Cardiac septum (tissue), 1 donor: ENCODE results near the gene KCNJ11. TPM values are rescaled to one million over a fixed set of nuclear protein-coding genes. Genes with fewer than 3 reads are reported as not detected.

Source experiments
- DNase-seq: peaks from one replicate; pipeline ENCODE4 v3.0.0-alpha.2; 2020; ENCODE audit warnings: low spot score
- intact Hi-C: fragments of 100-400 bp; cut with DNase I; formaldehyde crosslinking; loops from one replicate; pipeline ENCODE4 v1.14.0; 2022
- total RNA-seq: library from RNA; stranded (reverse); fragmentation: NEBNext Ultra II Directional; extraction: Animal tissue kit (Norgen Biotek cat#: 25700); gene quantifications from one replicate; pipeline ENCODE4 v1.2.1, GENCODE V29; 2021
- donor health status: DM: no; HTN: no; CAD: no.

Gene KCNJ11
- total RNA-seq, 1 donor from 2014 or later, result 9.8 TPM

DNA sequence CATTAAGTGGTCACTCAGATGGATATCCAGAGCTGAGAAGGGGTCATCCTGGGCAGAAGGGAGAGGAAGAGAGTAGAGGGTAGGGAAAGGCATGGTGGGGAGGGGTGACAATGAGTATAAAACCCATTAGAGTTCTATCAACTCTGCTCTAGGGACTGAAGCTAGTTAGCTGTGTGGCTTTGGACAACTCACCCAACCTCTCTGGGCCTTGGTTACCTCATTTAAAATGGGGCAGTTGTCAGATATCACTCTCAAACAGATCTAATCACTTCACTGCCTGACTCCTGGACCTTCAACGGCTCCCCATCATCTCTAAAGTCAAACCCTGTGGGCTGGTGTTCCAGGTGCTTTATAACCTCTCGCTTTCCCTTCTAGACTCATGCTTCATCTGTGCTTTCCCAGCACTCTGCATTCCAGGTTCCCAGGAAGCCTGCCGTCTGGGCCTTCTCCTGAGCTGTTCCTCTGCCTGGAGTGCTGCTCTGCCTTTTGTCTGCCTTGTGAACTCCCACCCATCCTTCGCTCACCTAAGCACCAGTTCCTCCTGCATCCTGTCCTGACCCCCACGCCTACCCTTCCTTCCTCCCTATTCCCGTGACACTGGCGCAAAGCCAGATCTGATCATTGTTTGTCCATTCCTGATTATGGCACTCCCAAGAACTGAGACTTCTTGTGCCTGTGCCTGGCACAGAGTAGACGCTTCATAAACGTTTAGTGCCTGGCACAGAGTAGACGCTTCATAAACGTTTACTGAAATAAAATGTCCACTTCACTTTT, 22.3 kb upstream of the KCNJ11 start:
- intact Hi-C loops, result no loop called here
- no peak for DNase-seq

DNA sequence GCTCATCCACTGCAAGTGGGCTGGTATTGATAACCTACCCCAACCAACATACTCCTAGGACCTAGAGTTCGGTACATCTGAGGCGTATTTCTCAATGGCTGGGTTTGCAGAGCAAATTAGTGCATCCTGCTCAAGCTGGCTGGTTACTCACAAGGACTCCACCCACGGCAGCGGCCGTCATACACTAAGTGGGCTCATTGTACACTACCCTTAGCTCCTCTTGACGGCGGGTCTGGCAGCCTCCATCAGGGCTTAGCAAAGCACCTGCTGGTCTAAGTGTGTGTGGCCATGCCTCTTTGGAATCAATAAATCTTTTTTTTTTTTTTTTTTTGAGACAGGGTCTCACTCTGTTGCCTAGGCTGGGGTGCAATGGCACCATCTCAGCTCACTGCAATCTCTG, 20.2 kb upstream of the KCNJ11 start:
- intact Hi-C loops, result no loop called here
- no peak for DNase-seq

DNA sequence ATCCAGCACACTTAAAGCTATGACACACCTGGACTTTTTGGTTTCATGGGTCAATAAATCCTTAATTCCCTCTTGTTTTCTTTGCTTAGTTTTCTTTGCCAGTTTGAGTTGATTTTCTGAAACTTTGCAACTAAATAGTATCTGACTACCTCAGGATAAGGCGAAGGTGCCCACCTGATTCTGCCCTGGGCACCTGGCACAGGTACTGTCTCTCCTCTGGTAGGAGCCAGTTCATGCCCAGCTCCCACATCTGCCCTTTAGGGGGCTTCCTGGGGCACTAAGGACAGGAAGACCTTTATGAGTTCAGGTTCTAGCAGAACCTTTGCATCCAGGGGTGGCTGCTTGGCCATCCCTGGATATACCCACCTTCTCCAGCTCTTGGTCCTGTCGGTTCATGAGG, 19.6 kb upstream of the KCNJ11 start:
- intact Hi-C loops, result no loop called here
- DNase-seq, result no peak

DNA sequence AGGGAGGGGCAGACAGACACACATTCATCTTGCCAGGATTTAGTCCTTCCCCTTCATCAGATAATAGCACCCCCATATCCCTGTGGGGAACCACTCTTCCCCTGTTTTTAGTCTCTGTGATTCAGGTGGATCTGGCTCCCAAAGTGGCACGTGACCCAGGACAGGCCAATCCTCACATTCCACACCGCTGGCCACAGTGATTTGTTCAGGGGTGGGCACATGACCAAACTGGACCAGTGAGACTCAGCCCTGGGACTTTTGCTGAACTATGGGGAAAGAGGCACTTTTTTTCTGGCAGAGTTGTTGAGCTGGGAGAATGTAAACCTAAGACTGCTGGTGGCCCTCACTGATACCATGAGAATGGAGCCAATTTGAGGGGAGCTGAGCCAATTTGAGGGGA, 19.1 kb upstream of the KCNJ11 start:
- no peak for DNase-seq
- intact Hi-C loops, result no loop called here

- intact Hi-C loops, result no loop called here
- no peak for DNase-seq
Measured at GRCh38 chr11:17406818-17407149, 18.3 kb upstream of the KCNJ11 start.

DNA sequence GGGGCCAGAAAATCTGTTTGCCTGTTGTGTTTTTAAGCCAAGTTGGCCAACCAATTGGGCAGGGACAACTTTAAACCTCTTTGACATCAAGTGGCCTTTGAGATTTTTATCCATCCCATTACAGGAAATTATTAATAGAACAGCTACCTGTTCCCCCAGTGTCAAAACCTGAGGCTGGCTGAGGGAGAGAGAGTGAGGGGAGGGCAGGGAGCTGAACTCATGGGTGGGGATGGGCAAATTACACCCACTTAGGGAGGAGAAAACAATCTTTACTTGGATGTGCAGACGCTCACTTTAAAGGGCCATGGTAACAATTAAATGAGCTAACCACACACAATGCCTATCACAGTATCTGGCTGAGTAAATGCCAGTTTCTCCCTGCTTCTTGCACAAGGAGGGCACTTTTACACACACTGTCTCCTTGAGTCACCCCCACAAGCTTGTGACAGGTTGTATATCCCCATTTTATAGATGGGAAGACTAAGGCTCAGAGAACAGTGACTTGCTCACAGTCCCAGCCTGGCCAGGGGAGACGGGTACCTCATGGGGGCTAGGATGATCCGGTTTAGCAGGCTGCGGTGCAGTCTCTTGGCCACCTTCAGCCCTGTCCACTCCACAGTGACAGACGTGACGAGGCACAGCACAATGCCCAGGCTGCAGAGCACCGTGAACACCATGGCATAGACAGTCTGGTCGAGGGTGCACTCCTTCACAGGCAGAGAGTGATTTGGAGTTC, 17.8 kb upstream of the KCNJ11 start:
- DNase-seq, result no peak
- intact Hi-C loops, result no loop called here

- intact Hi-C loops, result no loop called here
- DNase-seq, result peak; percentile 87
Measured at GRCh38 chr11:17405232-17406005, 17.0 kb upstream of the KCNJ11 start.

GRCh38 chr11:17403980-17404759, 15.7 kb upstream of the KCNJ11 start:
- DNase-seq, result no peak
- intact Hi-C loops, result no loop called here

- no peak for DNase-seq
- intact Hi-C loops, result no loop called here
Measured at GRCh38 chr11:17402486-17402885, 14.0 kb upstream of the KCNJ11 start.

DNA sequence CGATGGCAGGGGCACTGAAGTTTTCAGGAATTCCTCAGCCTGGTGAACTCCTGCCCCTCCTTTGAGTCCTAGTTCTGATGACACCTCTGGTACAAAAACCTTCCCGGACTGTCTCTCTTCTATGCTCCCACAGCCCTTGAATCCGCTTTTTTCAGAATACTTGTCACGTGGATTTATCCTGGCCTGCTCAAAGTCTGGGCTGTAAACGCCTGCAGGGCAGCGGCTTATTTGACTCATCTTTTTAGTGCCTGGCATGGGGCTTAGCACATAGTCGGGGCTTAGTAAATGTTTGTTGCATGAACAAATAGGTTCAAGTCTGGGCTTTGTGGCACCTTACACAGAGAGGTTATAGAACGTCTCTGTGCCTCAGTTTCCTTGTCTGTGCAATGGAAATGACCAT, 13.4 kb upstream of the KCNJ11 start:
- intact Hi-C loops, result no loop called here
- DNase-seq, result no peak

DNA sequence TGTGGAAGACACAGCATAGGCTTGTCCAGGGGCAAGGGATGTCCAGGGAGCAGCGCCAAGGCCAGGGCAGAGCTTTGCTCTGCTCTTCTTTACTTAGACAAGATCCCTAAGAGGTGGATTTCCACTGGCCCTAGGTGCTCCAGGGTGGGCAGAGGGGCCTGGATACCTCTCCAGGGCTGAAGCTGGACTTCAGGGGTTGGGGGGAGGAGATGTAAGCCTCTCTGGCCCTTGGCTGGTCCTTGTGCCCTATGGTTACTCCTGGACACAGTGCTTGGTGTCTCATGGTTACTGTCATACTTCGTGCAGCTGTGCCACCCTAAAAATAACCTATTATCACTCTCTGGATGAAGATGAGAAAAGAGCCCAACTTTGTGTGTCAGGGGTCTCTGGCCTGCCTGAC, 12.9 kb upstream of the KCNJ11 start:
- intact Hi-C loops, result no loop called here
- DNase-seq, result no peak

- DNase-seq, result no peak
- intact Hi-C loops, result no loop called here
Measured at GRCh38 chr11:17400048-17400775, 11.8 kb upstream of the KCNJ11 start.

GRCh38 chr11:17399236-17399635, 10.8 kb upstream of the KCNJ11 start:
- DNase-seq, result no peak
- intact Hi-C loops, result no loop called here

DNA sequence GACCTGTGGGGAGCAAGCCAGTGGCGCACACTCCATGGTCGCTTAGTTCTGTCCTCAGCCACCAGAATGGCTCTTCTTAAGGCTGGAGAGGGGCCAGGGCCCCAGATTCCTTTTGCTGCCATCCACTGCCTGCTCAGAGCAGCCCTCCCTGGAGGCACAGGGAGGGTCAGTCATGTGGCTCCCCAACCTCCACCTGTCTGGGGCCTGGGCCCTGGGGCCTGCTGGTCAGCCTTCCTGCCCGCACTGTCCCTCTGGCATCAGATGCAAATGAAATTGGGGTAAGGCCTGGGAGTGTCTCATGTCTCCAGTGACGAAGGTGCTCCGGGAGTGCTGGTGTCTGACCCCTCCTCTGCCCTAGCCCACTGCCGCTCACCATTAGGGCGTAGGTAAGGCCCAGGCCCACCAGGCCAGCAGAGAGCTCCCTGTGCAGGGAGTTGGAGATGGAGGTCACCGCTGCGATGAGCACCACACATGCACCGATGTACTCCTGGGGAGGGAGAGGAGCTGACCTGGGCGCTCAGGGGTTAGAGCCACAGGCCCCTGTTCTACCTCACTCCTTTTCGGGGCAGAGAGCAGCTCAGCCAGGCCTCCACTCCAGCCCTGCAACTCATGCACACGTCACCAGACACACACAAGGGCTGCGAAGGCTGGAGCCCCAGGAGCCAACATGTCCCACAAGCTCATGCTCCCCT, 9.0 kb upstream of the KCNJ11 start:
- intact Hi-C loops, result no loop called here
- no peak for DNase-seq

DNA sequence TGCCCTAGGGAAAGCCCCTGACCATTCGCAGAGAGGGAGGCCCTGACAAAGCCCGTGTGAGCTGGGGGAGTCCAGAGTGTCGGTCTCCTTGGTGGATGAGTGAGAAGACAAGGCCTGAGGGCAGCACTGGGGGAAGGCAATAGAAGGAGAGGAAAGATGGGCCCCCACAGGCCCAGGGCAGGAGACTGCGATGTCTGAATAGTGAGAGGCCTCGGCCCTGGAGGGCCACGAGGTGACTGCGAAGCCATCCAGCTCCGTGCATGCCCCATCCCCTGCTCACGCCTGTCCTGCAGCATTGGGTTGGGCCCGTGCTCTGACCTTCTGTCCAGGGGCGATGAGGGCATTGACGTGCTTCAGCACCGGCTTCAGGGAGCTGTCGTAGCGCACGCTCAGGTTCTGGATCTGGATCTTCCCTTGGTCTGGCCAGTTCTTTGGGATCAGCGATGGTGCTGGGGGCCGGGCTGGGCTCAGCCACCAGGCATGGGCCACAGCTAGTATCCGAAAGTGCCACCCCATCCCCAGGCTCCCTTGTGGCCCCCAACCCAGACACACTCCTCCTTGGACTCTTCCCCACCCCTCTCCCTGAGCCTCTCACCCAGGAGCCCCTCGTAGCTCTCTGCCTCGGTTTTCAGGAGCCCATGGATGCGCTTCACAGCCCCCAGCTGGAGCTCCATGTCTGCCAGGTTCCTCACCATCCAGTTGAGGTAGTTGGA, 8.3 kb upstream of the KCNJ11 start:
- DNase-seq, result no peak
- intact Hi-C loops, result no loop called here

DNA sequence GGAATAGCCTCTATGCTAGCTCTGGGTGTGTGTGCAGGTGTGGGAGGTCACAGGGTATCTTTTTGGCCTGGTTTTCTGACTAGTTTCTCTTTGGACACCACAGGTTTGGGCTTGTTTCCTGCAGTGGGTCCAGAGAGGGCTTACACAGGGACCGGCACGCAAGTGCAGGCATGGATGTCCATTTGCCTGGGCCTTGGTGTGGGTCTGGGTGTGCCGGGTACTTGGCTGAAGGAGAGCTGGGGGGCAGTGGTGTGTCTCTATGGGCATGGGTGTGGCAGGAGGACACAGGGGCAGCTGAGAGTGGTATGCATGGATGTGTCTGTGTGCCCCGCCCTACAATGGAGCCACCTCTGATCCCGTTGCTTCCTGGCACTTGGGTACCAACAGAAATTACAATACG, 7.5 kb upstream of the KCNJ11 start:
- DNase-seq, result no peak
- intact Hi-C loops, result no loop called here

GRCh38 chr11:17395554-17395961, 7.1 kb upstream of the KCNJ11 start:
- DNase-seq, result no peak
- intact Hi-C loops, result no loop called here

DNA sequence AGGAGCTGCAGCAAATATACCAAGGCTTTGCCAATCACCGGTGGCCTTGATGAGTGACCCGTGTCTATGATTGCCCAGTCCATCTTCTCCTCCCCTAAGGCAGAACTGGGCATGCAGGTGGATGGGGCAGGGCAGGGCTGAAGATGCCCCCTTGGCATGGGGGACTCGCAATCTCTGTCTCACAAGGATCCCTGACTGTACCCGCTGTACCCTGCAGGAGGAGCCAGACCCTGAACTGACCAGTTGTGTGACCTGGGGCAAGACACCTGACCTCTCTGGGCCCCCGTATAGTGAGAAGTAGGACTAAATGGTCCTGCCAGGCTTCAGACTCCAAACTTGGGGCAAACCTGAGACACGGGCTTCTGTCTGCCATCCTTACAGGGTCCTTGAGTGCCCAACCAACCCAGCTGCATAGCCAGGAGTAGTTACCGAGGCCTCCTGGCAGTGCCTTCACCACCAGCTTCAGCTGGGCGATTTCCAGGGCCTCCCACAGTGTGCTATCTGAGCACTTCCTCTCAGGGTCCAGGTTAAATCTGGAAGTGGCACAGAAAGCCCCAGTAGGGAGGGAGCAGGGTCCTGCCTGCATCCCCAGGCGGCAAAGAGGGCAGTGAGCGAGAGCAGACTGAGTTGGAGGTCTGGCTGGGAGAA, 6.4 kb upstream of the KCNJ11 start:
- no peak for DNase-seq
- intact Hi-C loops, result no loop called here
